Measurements from ENCODE around the gene MAPK8.

MAPK8 gene

GRCh38 chr10:48442090-48442808 lies 135.8 kb downstream of the MAPK8 start:
- ChIA-PET CTCF (no interaction called here), POLR2A (no interaction called here)
- no peak for DNase-seq (ENCODE audit: extremely low spot score)
- TF ChIP-seq L3MBTL2 (conservative IDR thresholded peaks at IDR 0.05) = no peak
- TF ChIP-seq ELF4 (IDR thresholded peaks at IDR 0.05) = no peak
- TF ChIP-seq SP1 (IDR thresholded peaks at IDR 0.05) = no peak
- no peak for TF ChIP-seq FOXM1 (IDR thresholded peaks at IDR 0.05; ENCODE audit: borderline replicate concordance)
- TF ChIP-seq LEF1 (IDR thresholded peaks at IDR 0.05; ENCODE audit: borderline replicate concordance) = no peak
- no peak for TF ChIP-seq NFRKB (IDR thresholded peaks at IDR 0.05)
- TF ChIP-seq FOXA1 (IDR thresholded peaks at IDR 0.05) = no peak
- no peak for TF ChIP-seq SUZ12 (IDR thresholded peaks at IDR 0.05)
- TF ChIP-seq TARDBP (IDR thresholded peaks at IDR 0.05) = no peak
- no peak for TF ChIP-seq ARNT (IDR thresholded peaks at IDR 0.05)
- TF ChIP-seq CTBP1 (IDR thresholded peaks at IDR 0.05; ENCODE audit: borderline replicate concordance) = no peak
- TF ChIP-seq PKNOX1 (IDR thresholded peaks at IDR 0.05) = no peak
- no peak for TF ChIP-seq HDGF (IDR thresholded peaks at IDR 0.05; ENCODE audit: borderline replicate concordance)

DNA sequence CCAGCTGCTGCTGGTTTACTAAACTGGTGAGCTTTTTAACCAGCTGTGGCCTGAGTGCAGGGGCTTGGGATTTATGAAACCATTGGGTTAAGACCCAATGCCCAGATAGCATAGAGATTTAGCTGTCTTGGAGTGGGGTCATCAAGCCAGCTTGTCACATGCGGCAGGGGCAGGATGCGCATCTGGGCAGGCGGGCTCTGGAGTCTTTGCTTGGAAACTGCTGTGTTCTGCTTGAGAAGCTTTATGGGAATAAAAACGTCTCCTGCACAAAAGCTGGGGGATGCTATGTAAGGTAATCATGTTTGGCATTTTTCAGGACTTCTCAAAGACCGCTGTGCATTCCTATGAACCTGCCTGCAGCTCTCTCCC lies 136.3 kb downstream of the MAPK8 start:
- ChIA-PET CTCF (no interaction called here), POLR2A (no interaction called here)
- no peak for DNase-seq (ENCODE audit: extremely low spot score)
- TF ChIP-seq ARNT (IDR thresholded peaks at IDR 0.05) = no peak
- TF ChIP-seq SUZ12 (IDR thresholded peaks at IDR 0.05) = no peak
- no peak for TF ChIP-seq TARDBP (IDR thresholded peaks at IDR 0.05)
- TF ChIP-seq LEF1 (IDR thresholded peaks at IDR 0.05; ENCODE audit: borderline replicate concordance) = no peak
- TF ChIP-seq ZNF384 (IDR thresholded peaks at IDR 0.05) = no peak
- no peak for TF ChIP-seq FOXA1 (IDR thresholded peaks at IDR 0.05)
- TF ChIP-seq SP1 (IDR thresholded peaks at IDR 0.05) = no peak
- no peak for TF ChIP-seq ELF4 (IDR thresholded peaks at IDR 0.05)
- TF ChIP-seq PKNOX1 (IDR thresholded peaks at IDR 0.05) = no peak
- TF ChIP-seq NFRKB (IDR thresholded peaks at IDR 0.05) = no peak
- no peak for TF ChIP-seq FOXM1 (IDR thresholded peaks at IDR 0.05; ENCODE audit: borderline replicate concordance)
- TF ChIP-seq BHLHE40 (IDR thresholded peaks at IDR 0.05; ENCODE audit: borderline replicate concordance) = no peak
- TF ChIP-seq L3MBTL2 (conservative IDR thresholded peaks at IDR 0.05) = no peak
- TF ChIP-seq FOXK2 (IDR thresholded peaks at IDR 0.05) = no peak
- no peak for TF ChIP-seq HDGF (IDR thresholded peaks at IDR 0.05; ENCODE audit: borderline replicate concordance)
- TF ChIP-seq CTBP1 (IDR thresholded peaks at IDR 0.05; ENCODE audit: borderline replicate concordance) = no peak

- POLR2A ChIA-PET = no interaction called here
- TF ChIP-seq FOXM1 (IDR thresholded peaks at IDR 0.05; ENCODE audit: borderline replicate concordance) = no peak
- no peak for TF ChIP-seq CTBP1 (IDR thresholded peaks at IDR 0.05; ENCODE audit: borderline replicate concordance)
- no peak for TF ChIP-seq L3MBTL2 (conservative IDR thresholded peaks at IDR 0.05)
- TF ChIP-seq ELF4 (IDR thresholded peaks at IDR 0.05) = no peak
- TF ChIP-seq LEF1 (IDR thresholded peaks at IDR 0.05; ENCODE audit: borderline replicate concordance) = no peak
- no peak for TF ChIP-seq FOXK2 (IDR thresholded peaks at IDR 0.05)
- TF ChIP-seq HDGF (IDR thresholded peaks at IDR 0.05; ENCODE audit: borderline replicate concordance) = no peak
- TF ChIP-seq BHLHE40 (IDR thresholded peaks at IDR 0.05; ENCODE audit: borderline replicate concordance) = no peak
- TF ChIP-seq TARDBP (IDR thresholded peaks at IDR 0.05) = no peak
- TF ChIP-seq NFRKB (IDR thresholded peaks at IDR 0.05) = no peak
- no peak for TF ChIP-seq ARNT (IDR thresholded peaks at IDR 0.05)
- TF ChIP-seq SP1 (IDR thresholded peaks at IDR 0.05) = no peak
- no peak for TF ChIP-seq PKNOX1 (IDR thresholded peaks at IDR 0.05)
- TF ChIP-seq ZNF384 (IDR thresholded peaks at IDR 0.05) = no peak
- no peak for TF ChIP-seq FOXA1 (IDR thresholded peaks at IDR 0.05)
- TF ChIP-seq SUZ12 (IDR thresholded peaks at IDR 0.05) = no peak
- CTCF ChIA-PET = no interaction called here
- peak; percentile 28 for DNase-seq (ENCODE audit: extremely low spot score)
Observed at GRCh38 chr10:48444266-48444665, 137.8 kb downstream of the MAPK8 start.

DNA sequence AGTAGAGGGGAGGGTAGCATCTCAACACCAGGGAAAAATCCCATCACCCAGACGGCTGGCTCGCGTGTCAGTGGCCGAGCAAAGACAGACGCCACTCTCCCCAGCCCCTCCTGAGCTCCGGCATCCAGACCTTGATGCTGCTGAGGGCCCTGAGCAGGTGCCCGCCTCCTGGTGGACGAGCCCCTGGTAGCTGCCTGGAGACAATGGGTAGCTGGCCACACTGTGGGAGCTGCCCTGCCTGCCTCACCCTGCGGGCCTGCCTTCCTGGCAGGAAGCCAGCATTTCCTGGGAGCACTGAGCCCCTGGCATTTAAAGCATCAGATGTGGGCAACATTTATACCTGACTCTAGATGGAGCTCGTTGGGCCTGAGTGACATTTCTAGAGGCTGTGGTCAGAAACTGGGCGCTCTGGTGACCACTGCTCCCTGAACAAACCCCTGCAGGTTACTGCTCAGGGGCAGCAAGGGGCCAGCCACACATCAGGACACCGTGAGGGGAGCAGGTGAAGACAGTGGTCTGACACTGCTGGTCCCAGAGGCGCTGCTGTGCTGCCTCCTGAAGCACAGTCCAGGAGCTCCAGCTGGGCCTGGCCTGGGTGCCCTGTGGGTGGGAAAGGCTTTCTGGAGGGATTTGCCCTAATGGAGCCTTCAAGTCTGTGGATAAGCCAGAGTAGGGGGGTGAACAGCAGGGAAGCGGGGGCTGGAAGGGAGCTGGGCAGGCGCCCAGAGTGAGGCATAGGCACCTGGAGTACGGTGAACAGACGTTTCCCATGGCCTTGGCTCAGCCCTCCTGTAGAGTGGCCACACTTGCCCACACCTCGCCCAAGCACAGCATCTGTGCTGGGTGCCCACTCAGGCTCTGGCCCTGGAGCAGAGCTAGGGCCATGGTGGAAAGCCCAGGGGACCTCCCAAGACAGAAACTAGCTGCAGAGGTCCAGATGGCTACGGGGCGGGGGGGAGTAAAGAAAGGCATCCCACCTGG lies 138.7 kb downstream of the MAPK8 start:
- DNase-seq (ENCODE audit: extremely low spot score) = no peak
- CTCF ChIA-PET = interaction anchor here (0.9 kb wide), 1 partner anchor 82 kb away, joined by 3 read pairs; no protein-coding TSS in a partner anchor
- TF ChIP-seq NFRKB (IDR thresholded peaks at IDR 0.05) (no peak), FOXK2 (IDR thresholded peaks at IDR 0.05) (no peak), ELF4 (IDR thresholded peaks at IDR 0.05) (no peak), ARNT (IDR thresholded peaks at IDR 0.05) (no peak), BHLHE40 (IDR thresholded peaks at IDR 0.05; ENCODE audit: borderline replicate concordance) (no peak)
- POLR2A ChIA-PET = no interaction called here

DNA sequence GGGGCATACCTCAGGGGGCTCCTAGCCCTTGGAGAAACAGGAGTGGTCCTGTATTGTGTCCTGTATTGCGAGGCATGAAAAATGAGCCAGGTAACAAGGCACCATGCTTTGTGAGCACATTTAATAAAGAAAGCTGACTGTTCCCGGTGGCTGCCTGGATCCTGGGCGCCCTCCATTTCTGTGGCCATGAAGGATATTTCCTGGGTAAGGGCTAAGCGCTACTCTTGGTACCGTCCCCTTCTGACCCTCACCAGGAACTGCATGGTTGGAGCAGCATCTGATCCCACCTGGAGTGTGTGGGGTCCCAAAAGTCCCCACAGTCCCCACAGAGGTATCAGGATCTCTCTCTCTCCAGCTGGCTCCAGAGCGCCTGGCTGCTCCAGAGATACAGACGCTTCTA lies 139.5 kb downstream of the MAPK8 start:
- DNase-seq (ENCODE audit: extremely low spot score) = no peak
- no peak for TF ChIP-seq L3MBTL2 (conservative IDR thresholded peaks at IDR 0.05)
- no peak for TF ChIP-seq ELF4 (IDR thresholded peaks at IDR 0.05)
- no peak for TF ChIP-seq SP1 (IDR thresholded peaks at IDR 0.05)
- no peak for TF ChIP-seq CTBP1 (IDR thresholded peaks at IDR 0.05; ENCODE audit: borderline replicate concordance)
- TF ChIP-seq BHLHE40 (IDR thresholded peaks at IDR 0.05; ENCODE audit: borderline replicate concordance) = no peak
- TF ChIP-seq FOXA1 (IDR thresholded peaks at IDR 0.05) = no peak
- no peak for TF ChIP-seq TARDBP (IDR thresholded peaks at IDR 0.05)
- TF ChIP-seq LEF1 (IDR thresholded peaks at IDR 0.05; ENCODE audit: borderline replicate concordance) = no peak
- TF ChIP-seq SUZ12 (IDR thresholded peaks at IDR 0.05) = no peak
- TF ChIP-seq NFRKB (IDR thresholded peaks at IDR 0.05) = no peak
- no peak for TF ChIP-seq ARNT (IDR thresholded peaks at IDR 0.05)
- CTCF ChIA-PET = interaction anchor here (0.7 to 0.9 kb wide), 2 partner anchors 67 to 82 kb away, joined by 3 read pairs; no protein-coding TSS in a partner anchor
- POLR2A ChIA-PET = no interaction called here
